Measurements from ENCODE around the gene SIGLECL1. TPM values are rescaled to one million over a fixed set of nuclear protein-coding genes. Genes with fewer than 3 reads are reported as not detected.

The SIGLECL1 gene
- total RNA-seq, 2 donors from 2014 or later = not detected

DNA sequence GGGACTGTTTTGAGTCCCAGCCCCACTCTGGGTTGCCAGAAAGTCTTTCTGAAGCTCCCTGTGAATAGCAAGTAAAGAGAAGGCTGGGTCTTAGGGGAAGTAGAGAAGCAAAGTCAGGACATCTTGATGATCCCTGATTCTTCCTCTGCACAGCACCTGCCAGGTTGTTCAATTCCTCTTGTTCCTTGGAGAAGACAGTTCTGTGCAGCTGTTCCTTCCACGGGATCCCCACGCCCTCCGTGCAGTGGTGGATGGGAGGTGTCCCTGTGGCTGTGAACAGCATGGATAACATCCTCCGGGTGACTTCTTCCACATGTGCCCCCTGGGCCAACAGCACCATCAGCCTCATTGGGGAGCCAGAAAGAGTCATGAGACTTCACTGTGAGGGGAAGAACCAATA is 31.5 kb downstream of the SIGLECL1 start:
- 49 to 64% methylated on average over 4 of the region's 4 CpGs for WGBS, 2 donors
- H3K4me1 ChIP-seq = no peaks in the 10 kb centered on the region
- intact Hi-C loops (cut with DNase I) = no loop called here
- no peak for TF ChIP-seq POLR2A (IDR thresholded peaks at IDR 0.05)
- TF ChIP-seq, protein P1, sequence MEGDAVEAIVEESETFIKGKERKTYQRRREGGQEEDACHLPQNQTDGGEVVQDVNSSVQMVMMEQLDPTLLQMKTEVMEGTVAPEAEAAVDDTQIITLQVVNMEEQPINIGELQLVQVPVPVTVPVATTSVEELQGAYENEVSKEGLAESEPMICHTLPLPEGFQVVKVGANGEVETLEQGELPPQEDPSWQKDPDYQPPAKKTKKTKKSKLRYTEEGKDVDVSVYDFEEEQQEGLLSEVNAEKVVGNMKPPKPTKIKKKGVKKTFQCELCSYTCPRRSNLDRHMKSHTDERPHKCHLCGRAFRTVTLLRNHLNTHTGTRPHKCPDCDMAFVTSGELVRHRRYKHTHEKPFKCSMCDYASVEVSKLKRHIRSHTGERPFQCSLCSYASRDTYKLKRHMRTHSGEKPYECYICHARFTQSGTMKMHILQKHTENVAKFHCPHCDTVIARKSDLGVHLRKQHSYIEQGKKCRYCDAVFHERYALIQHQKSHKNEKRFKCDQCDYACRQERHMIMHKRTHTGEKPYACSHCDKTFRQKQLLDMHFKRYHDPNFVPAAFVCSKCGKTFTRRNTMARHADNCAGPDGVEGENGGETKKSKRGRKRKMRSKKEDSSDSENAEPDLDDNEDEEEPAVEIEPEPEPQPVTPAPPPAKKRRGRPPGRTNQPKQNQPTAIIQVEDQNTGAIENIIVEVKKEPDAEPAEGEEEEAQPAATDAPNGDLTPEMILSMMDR (IDR thresholded peaks at IDR 0.05) = no peak
- no peaks in the 10 kb centered on the region for H3K36me3 ChIP-seq (replicated peaks in 1 of 2; ENCODE audit: insufficient read depth in 1 of 2, low read depth in 2 of 2)
- no peak for DNase-seq
- H3K4me3 ChIP-seq = no peak overlapping the region
- no peak overlapping the region for H3K27ac ChIP-seq
- H3K9me3 ChIP-seq = no peaks in the 10 kb centered on the region
- H3K27me3 ChIP-seq = no peaks in the 10 kb centered on the region
- no peak for ATAC-seq

DNA sequence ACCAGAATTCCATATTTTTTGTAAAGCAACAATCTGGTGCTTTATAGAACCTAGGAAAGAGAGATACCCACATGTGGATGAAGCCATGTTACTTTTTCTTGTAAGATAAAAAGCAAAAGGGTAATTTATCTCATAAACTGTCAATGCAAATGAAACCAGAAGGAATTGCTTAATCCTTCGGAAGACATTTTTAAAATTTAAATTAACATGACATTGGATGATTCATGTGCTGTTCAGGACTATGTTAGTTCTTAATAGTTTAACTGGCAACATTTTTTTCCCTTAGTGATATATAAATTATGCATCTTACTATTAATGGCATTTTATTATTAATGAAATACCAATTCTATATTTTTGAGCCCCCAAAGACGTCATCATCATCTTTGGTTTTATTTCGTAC is 34.8 kb downstream of the SIGLECL1 start:
- no peaks in the 10 kb centered on the region for H3K9me3 ChIP-seq
- H3K4me3 ChIP-seq = no peak overlapping the region
- no peaks in the 10 kb centered on the region for H3K27me3 ChIP-seq
- DNase-seq (no peak), ATAC-seq (no peak)
- no peaks in the 10 kb centered on the region for H3K36me3 ChIP-seq (replicated peaks in 1 of 2; ENCODE audit: insufficient read depth in 1 of 2, low read depth in 2 of 2)
- intact Hi-C loops (cut with DNase I) = no loop called here
- WGBS, 2 donors = 51 to 58% methylated on average over 3 of the region's 3 CpGs
- no peaks in the 10 kb centered on the region for H3K4me1 ChIP-seq
- H3K27ac ChIP-seq = no peak overlapping the region
- TF ChIP-seq POLR2A (IDR thresholded peaks at IDR 0.05) = no peak
- TF ChIP-seq, protein P1 (IDR thresholded peaks at IDR 0.05) = no peak

DNA sequence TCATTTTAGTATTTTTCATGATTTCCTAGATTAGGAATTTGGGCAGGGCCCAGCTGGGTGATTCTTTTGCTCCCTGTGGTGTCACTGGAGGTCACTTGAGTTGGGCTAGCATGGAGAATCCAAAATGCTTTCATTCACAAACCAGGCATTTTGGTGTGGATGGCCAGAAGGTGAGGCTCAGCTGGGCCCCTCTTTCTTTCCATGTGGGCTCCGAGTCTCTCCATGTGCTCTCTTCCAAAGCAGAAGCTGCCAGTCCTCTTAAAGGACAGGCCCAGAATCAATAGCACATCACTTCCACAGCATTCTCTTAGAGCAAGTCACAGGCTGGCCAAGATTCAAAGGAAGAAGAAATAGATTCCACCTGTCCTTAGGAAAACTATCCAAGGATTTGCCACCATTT is 38.8 kb downstream of the SIGLECL1 start:
- Histone ChIP-seq H3K36me3 (replicated peaks in 1 of 2; ENCODE audit: insufficient read depth in 1 of 2, low read depth in 2 of 2) (no peaks in the 10 kb centered on the region), H3K9me3 (no peaks in the 10 kb centered on the region), H3K4me3 (no peak overlapping the region), H3K4me1 (no peaks in the 10 kb centered on the region), H3K27ac (no peak overlapping the region), H3K27me3 (no peaks in the 10 kb centered on the region)
- TF ChIP-seq POLR2A (IDR thresholded peaks at IDR 0.05) = no peak
- TF ChIP-seq, protein P1 (IDR thresholded peaks at IDR 0.05) = no peak
- DNase-seq (no peak), ATAC-seq (no peak)
- intact Hi-C loops (cut with DNase I) = no loop called here
- 42 to 56% methylated on average over 1 of the region's 1 CpG for WGBS, 2 donors

DNA sequence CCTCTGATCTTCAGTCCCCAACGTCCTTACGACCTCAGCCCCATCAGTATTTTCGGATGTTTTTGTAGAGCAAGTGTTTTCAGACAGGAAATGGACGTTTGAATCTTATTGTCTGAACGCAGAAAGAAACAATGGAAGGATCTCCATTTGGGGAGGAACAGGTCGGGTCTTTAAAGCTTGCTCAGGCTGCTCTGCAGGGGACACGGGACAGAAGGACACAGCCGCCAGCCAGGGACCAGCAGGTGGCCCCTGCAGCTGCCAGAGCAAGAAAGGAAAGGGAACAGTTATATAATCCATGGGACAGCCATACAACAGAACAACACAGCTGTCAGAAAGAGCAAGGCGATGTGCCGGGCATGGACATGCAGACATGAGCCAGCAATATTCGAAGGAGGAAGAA is 42.1 kb downstream of the SIGLECL1 start:
- intact Hi-C loops (cut with DNase I) = no loop called here
- WGBS, 2 donors = 14 to 18% methylated on average over 10 to 11 of the region's 11 CpGs
- Histone ChIP-seq H3K4me1 (no peaks in the 10 kb centered on the region), H3K4me3 (no peak overlapping the region), H3K27me3 (no peaks in the 10 kb centered on the region), H3K36me3 (replicated peaks in 1 of 2; ENCODE audit: insufficient read depth in 1 of 2, low read depth in 2 of 2) (no peaks in the 10 kb centered on the region), H3K9me3 (no peaks in the 10 kb centered on the region), H3K27ac (no peak overlapping the region)
- TF ChIP-seq POLR2A (IDR thresholded peaks at IDR 0.05) = no peak
- TF ChIP-seq, protein P1 (IDR thresholded peaks at IDR 0.05) = no peak
- ATAC-seq (no peak), DNase-seq (no peak)

DNA sequence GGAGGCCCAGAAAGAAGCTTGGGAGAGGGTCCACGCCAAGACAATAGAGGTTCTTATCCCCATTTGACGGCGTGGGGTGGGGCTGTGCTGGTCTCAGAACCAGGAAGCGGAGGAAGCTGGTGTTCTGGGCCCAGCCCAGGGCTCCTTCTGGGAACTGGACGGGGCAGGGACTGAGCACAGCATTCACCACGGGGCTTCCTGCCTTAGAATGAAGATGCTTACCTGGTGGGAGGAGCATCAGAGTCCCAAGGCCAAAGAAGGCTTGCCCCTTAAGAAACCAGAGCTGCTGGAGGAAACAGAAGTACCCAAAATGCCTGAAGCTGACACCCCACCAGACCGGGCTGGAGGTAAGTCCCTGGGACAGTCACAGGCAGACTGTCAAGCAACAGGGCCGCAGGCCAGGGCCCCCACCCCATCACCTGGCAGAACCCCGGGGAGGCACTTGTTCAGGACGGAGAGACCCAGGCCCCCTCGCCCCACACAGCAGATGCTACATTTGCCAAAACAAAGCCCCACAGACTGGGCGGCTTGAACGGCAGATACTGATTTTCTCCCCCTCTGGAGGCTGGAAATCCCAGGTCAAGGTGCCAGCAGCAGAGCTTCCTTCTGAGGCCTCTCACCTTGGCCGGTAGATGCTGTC is 42.8 kb downstream of the SIGLECL1 start:
- DNase-seq (no peak), ATAC-seq (no peak)
- H3K27ac ChIP-seq = no peak overlapping the region
- intact Hi-C loops (cut with DNase I) = no loop called here
- no peaks in the 10 kb centered on the region for H3K9me3 ChIP-seq
- 43 to 63% methylated on average over 8 to 13 of the region's 14 CpGs for WGBS, 2 donors
- H3K27me3 ChIP-seq = no peaks in the 10 kb centered on the region
- TF ChIP-seq POLR2A (IDR thresholded peaks at IDR 0.05) = no peak
- TF ChIP-seq, protein P1 (IDR thresholded peaks at IDR 0.05) = no peak
- H3K4me1 ChIP-seq = no peaks in the 10 kb centered on the region
- H3K4me3 ChIP-seq = no peak overlapping the region
- no peaks in the 10 kb centered on the region for H3K36me3 ChIP-seq (replicated peaks in 1 of 2; ENCODE audit: insufficient read depth in 1 of 2, low read depth in 2 of 2)

All from body of pancreas (tissue), 4 donors.